HepG2 (cell line): ENCODE measurements around the gene APC2. TPM values are rescaled to one million over a fixed set of nuclear protein-coding genes. Genes with fewer than 3 reads are reported as not detected.

Experiments used
- GABPB1 ChIP-seq: IDR thresholded peaks from 2 replicates; pipeline ENCODE4 v1.6.1; 2016; ENCODE audit warnings: mild to moderate bottlenecking, missing genetic modification reagents, moderate library complexity, missing compliant biosample characterization
- KLF16 ChIP-seq, 2 experiments: sonication (generic) in 1 of 2; formaldehyde crosslinking in 1 of 2; IDR thresholded peaks; 2 replicates each; pipeline versions ENCODE4 v1.6.1 to v1.8.0; 2016 to 2023; ENCODE audit warnings: missing genetic modification reagents in 2 of 2, missing compliant biosample characterization in 1 of 2
- MAX ChIP-seq: IDR thresholded peaks from 2 replicates; pipeline ENCODE4 v1.6.1; 2012; ENCODE audit warnings: inconsistent platforms
- NFE2 ChIP-seq: sonication (generic); formaldehyde crosslinking; IDR thresholded peaks from 2 replicates; pipeline ENCODE4 v1.4.0; 2020; ENCODE audit warnings: missing genetic modification reagents
- NR2F6 ChIP-seq, 2 experiments: IDR thresholded peaks; 2 replicates each; pipeline ENCODE4 v1.6.1; 2016; ENCODE audit warnings: antibody characterized with exemption in 1 of 2, mild to moderate bottlenecking in 1 of 2
- PCBP1 ChIP-seq: fragments of 200-400 bp; formaldehyde crosslinking; IDR thresholded peaks from 2 replicates; pipeline ENCODE4 v1.6.1; 2017; ENCODE audit warnings: mild to moderate bottlenecking, low read depth, low read length, borderline replicate concordance
- SPEN ChIP-seq: sonication (generic); formaldehyde crosslinking; IDR thresholded peaks from 2 replicates; pipeline ENCODE4 v1.5.1; 2020; ENCODE audit warnings: low read depth, mild to moderate bottlenecking, missing genetic modification reagents
- SRSF1 ChIP-seq: fragments of 200-400 bp; formaldehyde crosslinking; optimal IDR thresholded peaks from 2 replicates; pipeline ENCODE3; 2017; ENCODE audit warnings: mild to moderate bottlenecking, low read depth, low read length, moderate library complexity
- THAP11 ChIP-seq: IDR thresholded peaks from 2 replicates; pipeline ENCODE4 v1.6.1; 2016; ENCODE audit warnings: missing biosample characterization, missing genetic modification reagents
- ZNF329 ChIP-seq: sonication (generic); formaldehyde crosslinking; IDR thresholded peaks from 2 replicates; pipeline ENCODE4 v1.9.0; 2021; ENCODE audit warnings: low read depth, mild to moderate bottlenecking, missing genetic modification reagents
- ZNF430 ChIP-seq: sonication (generic); formaldehyde crosslinking; IDR thresholded peaks from 2 replicates; pipeline ENCODE4 v1.9.0; 2021; ENCODE audit warnings: mild to moderate bottlenecking, missing genetic modification reagents
- ZNF547 ChIP-seq: sonication (generic); formaldehyde crosslinking; IDR thresholded peaks from 2 replicates; pipeline ENCODE4 v1.5.1; 2020; ENCODE audit warnings: mild to moderate bottlenecking, missing genetic modification reagents
- polyA plus RNA-seq, 8 experiments: library from polyadenylated mRNA; depleted of rRNA in 3 of 8; stranded (reverse) in 7 of 8; unstranded in 1 of 8; fragments of >200 nt; fragmentation: Illumina TruSeq in 4 of 8; extraction: Trizol in 4 of 8; gene quantifications; 2 replicates each; pipeline versions ENCODE4 v1.2.1 to v1.2.3, GENCODE V29; 2011 to 2016; ENCODE audit warnings: low read depth in 4 of 8, missing spikeins in 1 of 8, mixed read lengths in 1 of 8; ENCODE audit not compliant: insufficient read depth in 1 of 8
- total RNA-seq, 5 experiments: library from RNA; depleted of rRNA; stranded (reverse); fragments of >200 nt; fragmentation: Illumina TruSeq; extraction: Trizol; gene quantifications; 2 replicates each; pipeline ENCODE4 v1.2.3, GENCODE V29; 2016; ENCODE audit warnings: low read depth in 1 of 5
- TF ChIP-seq, protein P1 (sequence below): sonication (generic); formaldehyde crosslinking; IDR thresholded peaks from 2 replicates; pipeline ENCODE4 v1.8.0; 2022; ENCODE audit warnings: low read depth, missing genetic modification reagents
- TF ChIP-seq, protein P2 (sequence below): sonication (generic); formaldehyde crosslinking; IDR thresholded peaks from 2 replicates; pipeline ENCODE4 v1.5.0; 2020; ENCODE audit warnings: mild to moderate bottlenecking, missing genetic modification reagents, moderate library complexity

The APC2 gene
- total and polyA plus RNA-seq, 2 of the 13 experiments (the other 11 are each of a cell fraction or from before 2014, with no cell fraction given), result 0.08 to 0.22 TPM

DNA sequence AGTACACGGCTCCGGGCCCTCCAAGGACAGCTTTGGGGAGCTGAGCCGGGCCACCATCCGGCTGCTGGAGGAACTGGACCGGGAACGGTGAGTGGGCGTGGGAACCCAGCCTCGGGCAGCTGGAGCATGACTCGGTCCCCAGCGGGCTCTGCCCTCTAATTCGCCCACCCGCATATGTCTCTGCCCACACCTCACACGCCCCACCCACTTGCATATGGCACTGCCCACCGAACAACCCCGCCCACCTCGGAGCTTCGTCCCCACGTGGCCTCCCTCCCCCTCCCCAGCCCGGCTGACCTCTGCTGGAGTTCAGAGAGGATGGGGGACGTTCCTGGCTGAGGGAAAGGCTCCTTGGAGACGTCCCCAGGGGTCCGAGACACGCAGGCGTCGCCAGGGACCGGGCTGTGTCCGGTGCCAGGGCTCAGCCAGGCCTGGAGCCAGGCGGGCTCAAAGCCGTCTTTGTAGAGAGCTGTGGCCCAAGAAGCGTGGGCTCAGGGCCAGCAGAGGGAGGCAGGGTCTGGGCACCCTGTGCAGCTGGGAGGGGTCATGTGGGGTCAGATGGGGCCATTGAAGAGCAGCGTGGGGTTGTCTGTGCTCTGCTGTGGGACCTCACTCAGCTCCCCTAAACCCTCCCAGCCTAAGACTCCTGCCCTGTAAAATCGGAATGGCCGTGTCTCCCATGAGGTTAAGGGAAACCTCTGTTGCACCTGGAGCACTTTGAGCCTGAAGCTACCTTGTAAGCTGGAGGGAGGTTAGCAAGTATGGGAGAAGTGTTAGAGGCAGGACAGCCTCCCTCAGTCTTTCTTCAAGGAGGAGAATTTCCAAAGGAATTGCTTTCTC is 3.8 kb downstream of the APC2 start (continued):
- TF ChIP-seq, protein P1, sequence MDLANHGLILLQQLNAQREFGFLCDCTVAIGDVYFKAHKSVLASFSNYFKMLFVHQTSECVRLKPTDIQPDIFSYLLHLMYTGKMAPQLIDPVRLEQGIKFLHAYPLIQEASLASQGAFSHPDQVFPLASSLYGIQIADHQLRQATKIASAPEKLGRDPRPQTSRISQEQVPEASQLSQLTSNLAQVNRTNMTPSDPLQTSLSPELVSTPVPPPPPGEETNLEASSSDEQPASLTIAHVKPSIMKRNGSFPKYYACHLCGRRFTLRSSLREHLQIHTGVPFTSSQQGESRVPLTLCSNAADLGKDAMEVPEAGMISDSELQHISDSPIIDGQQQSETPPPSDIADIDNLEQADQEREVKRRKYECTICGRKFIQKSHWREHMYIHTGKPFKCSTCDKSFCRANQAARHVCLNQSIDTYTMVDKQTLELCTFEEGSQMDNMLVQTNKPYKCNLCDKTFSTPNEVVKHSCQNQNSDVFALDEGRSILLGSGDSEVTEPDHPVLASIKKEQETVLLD (CRISPR knock-in tag), result no peak
- TF ChIP-seq KLF16 (CRISPR knock-in tag; IDR thresholded peaks at IDR 0.05), result 0 out of 4 replicates have a peak, but pooled peaks of 1 of the 2 experiments have one; percentile 1
- TF ChIP-seq NFE2 (CRISPR knock-in tag), result no peak
- TF ChIP-seq SPEN, result 0 out of 2 replicates have a peak, but pooled peaks have one; percentile 24
- peak; percentile 18 for TF ChIP-seq SRSF1
- 0 out of 2 replicates have a peak, but pooled peaks have one; percentile 12 for TF ChIP-seq THAP11 (CRISPR knock-in tag)
- TF ChIP-seq GABPB1 (CRISPR knock-in tag), result peak; percentile 31; the same call in 1 of the 2 replicates
- peak; percentile 98 for TF ChIP-seq ZNF329
- TF ChIP-seq NR2F6 (IDR thresholded peaks at IDR 0.05), result peak; percentile 20; the same call in 1 of the 2 replicates
- no peak for TF ChIP-seq NR2F6 (CRISPR knock-in tag; IDR thresholded peaks at IDR 0.05)
- TF ChIP-seq PCBP1, result 0 out of 2 replicates have a peak, but pooled peaks have one; percentile 38
- no peak for TF ChIP-seq ZNF547 (CRISPR knock-in tag)
- peak; percentile 41; the same call in 1 of the 2 replicates for TF ChIP-seq MAX
- TF ChIP-seq ZNF430 (CRISPR knock-in tag), result 0 out of 2 replicates have a peak, but pooled peaks have one; percentile 34
- TF ChIP-seq, protein P2, sequence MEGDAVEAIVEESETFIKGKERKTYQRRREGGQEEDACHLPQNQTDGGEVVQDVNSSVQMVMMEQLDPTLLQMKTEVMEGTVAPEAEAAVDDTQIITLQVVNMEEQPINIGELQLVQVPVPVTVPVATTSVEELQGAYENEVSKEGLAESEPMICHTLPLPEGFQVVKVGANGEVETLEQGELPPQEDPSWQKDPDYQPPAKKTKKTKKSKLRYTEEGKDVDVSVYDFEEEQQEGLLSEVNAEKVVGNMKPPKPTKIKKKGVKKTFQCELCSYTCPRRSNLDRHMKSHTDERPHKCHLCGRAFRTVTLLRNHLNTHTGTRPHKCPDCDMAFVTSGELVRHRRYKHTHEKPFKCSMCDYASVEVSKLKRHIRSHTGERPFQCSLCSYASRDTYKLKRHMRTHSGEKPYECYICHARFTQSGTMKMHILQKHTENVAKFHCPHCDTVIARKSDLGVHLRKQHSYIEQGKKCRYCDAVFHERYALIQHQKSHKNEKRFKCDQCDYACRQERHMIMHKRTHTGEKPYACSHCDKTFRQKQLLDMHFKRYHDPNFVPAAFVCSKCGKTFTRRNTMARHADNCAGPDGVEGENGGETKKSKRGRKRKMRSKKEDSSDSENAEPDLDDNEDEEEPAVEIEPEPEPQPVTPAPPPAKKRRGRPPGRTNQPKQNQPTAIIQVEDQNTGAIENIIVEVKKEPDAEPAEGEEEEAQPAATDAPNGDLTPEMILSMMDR (CRISPR knock-in tag), result peak; percentile 22; the same call in 1 of the 2 replicates
- TF ChIP-seq, all 625 proteins: peak for 22
